ENCODE measurements around the gene MORN2.

Gene MORN2

DNA sequence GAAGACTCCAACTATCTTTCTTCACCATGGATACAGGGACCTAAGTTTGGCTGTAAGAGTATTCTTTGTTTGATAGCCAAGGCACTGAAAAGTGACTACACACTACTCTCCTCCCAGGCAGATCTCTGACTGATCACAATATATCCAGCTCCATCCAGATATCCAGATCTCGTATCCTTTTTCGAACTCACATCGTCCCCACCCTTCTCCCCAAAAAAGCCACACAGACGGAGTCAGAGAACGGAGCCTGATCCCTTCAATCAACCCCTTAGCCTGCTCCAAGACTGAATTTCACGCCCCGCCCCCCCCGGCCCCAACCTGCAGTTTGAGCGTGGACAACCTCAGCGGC is 575 bp upstream of the MORN2 start:
- H3K36me3 Mint-ChIP-seq = peaks cover 29% of the 10 kb centered on the region
- H3K9me3 Mint-ChIP-seq = peaks cover 11% of the 10 kb centered on the region
- H3K4me3 Mint-ChIP-seq = peak overlapping the region; percentile 94
- no peak for ATAC-seq
- peaks cover 39% of the 10 kb centered on the region for H3K4me1 Mint-ChIP-seq
- peak overlapping the region; percentile 90 for H3K27ac Mint-ChIP-seq
- H3K27me3 Mint-ChIP-seq = no peaks in the 10 kb centered on the region

DNA sequence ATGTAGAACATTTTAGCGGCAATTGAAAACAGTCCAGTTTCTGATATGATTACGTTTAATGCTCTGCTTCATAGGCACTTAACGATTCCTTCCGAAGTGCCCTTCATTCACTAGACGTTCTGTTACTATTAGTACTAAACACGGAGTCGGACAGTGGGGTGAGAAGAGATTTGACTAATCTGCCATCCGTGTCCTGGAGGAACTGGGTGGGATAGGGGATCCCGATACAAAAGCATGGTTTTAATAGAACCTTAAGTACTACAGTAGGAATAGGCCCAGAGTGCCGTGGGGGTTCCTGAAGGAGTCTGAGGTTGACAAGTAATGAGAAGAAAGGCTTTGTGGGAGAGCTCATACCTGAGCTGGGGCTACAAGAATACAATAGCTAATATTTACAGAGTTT is 631 bp downstream of the MORN2 start:
- peak overlapping the region; percentile 90 for H3K27ac Mint-ChIP-seq
- peaks cover 7% of the 10 kb centered on the region for H3K9me3 Mint-ChIP-seq
- peaks cover 39% of the 10 kb centered on the region for H3K4me1 Mint-ChIP-seq
- no peaks in the 10 kb centered on the region for H3K27me3 Mint-ChIP-seq
- peak overlapping the region; percentile 94 for H3K4me3 Mint-ChIP-seq
- ATAC-seq = no peak
- H3K36me3 Mint-ChIP-seq = peaks cover 22% of the 10 kb centered on the region

DNA sequence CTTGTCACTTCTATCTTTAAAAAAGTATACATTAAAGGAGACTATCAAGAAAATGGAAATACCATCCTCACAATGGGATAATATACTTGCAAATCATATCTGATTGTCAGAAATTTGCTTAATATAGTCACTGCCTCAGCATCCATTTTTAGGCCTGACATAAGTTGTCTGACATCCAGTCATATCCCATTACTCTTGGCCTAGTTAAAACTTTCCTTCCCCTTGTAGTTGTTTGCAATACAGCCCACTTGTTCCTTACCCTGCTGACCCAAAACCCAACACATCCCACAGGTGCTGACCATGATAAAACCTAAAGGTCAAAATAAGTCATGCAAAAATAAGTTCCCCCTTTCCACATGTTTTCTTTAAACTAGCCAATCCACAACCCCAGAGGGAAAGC is 10.3 kb downstream of the MORN2 start:
- H3K4me1 Mint-ChIP-seq = no peaks in the 10 kb centered on the region
- H3K27me3 Mint-ChIP-seq = no peaks in the 10 kb centered on the region
- H3K9me3 Mint-ChIP-seq = no peaks in the 10 kb centered on the region

DNA sequence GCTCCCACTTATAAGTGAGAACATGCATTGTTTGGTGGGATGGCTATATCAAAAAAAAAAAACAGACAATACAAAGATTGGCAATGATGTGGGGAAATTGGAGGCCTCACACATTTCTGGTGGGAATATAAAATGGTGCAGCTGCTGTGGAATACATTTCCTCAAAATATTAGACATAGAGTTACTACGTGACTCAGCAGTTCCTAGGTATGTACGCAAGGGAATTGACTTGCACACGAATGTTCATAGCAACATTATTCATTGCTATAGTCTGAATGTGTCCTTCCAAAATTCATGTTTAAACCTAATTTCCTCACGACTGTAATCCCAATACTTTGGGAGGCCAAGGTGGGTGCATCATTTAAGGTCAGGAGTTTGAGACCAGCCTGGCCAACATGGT is 11.6 kb downstream of the MORN2 start:
- Mint-ChIP-seq H3K36me3 (no peaks in the 10 kb centered on the region), H3K27ac (no peak overlapping the region), H3K9me3 (no peaks in the 10 kb centered on the region), H3K27me3 (no peaks in the 10 kb centered on the region), H3K4me3 (no peak overlapping the region), H3K4me1 (no peaks in the 10 kb centered on the region)
- ATAC-seq = no peak

More for the DNA sequence above, 10.3 kb downstream of the MORN2 start:
- no peak overlapping the region for H3K27ac Mint-ChIP-seq
- no peak for ATAC-seq
- H3K36me3 Mint-ChIP-seq = no peaks in the 10 kb centered on the region
- no peak overlapping the region for H3K4me3 Mint-ChIP-seq

DNA sequence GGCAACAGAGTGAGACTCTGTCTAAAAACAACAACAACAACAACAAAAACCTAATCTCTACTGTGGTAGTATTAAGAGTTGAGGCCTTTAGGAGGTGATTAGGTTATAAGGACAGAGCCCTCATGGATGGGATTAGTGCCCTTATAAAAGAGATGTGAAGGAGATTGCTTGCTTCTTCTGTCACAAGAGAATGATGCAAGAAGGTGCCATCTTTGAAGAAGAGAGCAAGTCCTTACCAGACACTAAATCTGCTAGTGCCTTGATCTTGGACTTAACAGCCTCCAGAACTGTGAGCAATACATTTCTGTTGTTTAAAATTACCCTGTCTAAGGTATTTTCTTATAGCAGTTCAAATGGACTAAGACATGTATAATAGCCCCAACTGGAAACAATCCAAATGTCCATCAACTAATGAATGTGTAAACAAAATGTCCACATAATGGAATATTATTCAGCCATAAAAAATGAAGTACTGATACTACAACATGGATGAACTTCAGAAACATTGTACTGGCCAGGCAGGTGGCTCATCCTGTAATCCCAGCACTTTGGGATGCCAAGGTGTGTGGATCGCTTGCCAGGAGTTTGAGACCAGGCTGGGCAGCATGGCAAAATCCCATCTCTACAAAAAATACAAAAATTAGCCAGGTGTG is 12.3 kb downstream of the MORN2 start:
- Mint-ChIP-seq H3K9me3 (no peaks in the 10 kb centered on the region), H3K4me3 (no peak overlapping the region), H3K27ac (no peak overlapping the region), H3K4me1 (no peaks in the 10 kb centered on the region), H3K27me3 (no peaks in the 10 kb centered on the region), H3K36me3 (no peaks in the 10 kb centered on the region)
- ATAC-seq = no peak

DNA sequence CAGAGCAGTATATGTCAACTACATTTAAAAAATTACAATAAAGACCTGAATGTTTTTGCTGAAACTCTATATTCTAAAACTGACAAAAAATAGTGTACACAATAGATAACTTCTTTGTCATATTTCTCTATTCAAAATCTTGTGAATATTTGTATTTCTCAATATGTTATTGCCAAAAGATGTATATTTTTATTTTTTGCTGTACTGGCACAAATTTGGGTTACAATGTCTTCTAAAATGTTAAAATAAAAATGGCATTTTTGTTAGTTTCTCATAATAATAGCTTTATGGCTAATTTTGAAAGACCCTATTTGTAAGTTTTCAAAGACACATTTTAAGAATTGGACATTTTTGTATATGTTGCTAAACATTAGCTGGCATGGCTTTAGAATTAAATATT is 13.3 kb downstream of the MORN2 start:
- Mint-ChIP-seq H3K27ac (no peak overlapping the region), H3K4me1 (no peaks in the 10 kb centered on the region), H3K36me3 (no peaks in the 10 kb centered on the region), H3K9me3 (no peaks in the 10 kb centered on the region), H3K27me3 (no peaks in the 10 kb centered on the region), H3K4me3 (no peak overlapping the region)
- no peak for ATAC-seq

DNA sequence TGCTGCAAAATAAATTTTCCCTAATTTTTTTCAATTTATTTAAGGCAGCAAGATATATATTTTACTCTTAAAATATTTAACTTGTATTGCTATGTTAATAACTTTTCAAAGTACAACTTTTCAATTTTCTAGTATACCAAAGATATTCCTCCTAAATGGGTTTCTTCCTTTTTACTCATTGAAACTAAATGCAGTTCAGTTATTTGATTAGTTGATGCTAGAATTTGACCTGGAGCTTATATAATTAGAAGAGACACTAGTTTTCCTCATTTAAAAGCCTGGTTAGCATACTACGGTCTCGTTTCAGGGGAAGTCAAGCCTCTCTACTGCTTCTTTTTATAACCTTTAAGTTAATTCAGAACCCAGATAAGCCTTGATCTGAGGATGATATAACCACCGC is 13.8 kb downstream of the MORN2 start, which contains the start of gene ARHGEF33:
Gene ARHGEF33 (plus strand): TSS at position 301 of the 400 bp plus-strand sequence. CDS start 29,573 bp downstream, outside the sequence.
- Mint-ChIP-seq H3K4me1 (no peaks in the 10 kb centered on the region), H3K36me3 (no peaks in the 10 kb centered on the region), H3K27ac (no peak within 1 kb of the TSS), H3K27me3 (no peaks in the 10 kb centered on the region), H3K9me3 (no peaks in the 10 kb centered on the region), H3K4me3 (no peak within 1 kb of the TSS)
- ATAC-seq = no peak

DNA sequence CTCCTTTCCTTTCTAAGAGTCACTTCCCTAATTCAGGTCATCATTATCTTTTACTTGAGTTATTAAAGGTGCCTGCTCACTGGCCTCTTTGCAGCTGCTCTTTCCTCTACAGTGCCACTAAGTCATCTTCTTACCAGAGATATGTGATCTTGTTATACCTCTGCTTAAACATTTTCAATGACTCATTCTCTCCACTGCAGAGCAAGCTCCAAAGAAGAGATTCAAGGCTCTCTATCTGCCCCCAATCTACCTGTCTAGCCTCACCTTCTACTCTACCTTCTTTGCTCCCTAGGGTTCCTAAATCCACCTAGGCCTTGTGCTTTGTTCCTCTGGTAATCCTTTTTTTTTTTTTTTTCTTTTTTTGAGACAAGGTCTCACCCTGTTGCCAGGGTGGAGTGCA is 17.0 kb downstream of the MORN2 start:
- peaks cover 13% of the 10 kb centered on the region for H3K27me3 Mint-ChIP-seq
- H3K36me3 Mint-ChIP-seq = no peaks in the 10 kb centered on the region
- ATAC-seq = no peak
- no peak overlapping the region for H3K4me3 Mint-ChIP-seq
- no peak overlapping the region for H3K27ac Mint-ChIP-seq
- H3K4me1 Mint-ChIP-seq = no peaks in the 10 kb centered on the region
- H3K9me3 Mint-ChIP-seq = no peaks in the 10 kb centered on the region

DNA sequence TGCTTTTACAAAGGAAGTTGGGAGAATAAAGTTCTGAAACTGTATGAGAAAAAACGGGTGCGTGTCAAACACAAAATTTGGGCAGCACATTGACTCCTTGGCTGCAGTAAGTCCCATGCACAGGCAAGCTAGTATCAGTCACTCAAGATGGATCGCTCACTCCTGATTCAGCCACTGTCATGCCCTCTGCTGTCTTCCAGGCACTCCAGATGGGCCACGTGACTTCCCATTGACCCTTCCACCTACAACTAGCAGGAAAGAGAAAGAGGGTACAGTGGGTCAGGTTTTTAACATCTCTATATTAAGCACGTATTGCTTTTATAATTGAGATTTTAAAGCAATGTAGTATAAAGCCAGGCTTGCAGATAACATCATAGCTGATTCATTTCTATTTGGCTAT is 22.5 kb downstream of the MORN2 start:
- Mint-ChIP-seq H3K4me3 (no peak overlapping the region), H3K36me3 (no peaks in the 10 kb centered on the region), H3K27me3 (peaks cover 18% of the 10 kb centered on the region), H3K4me1 (no peaks in the 10 kb centered on the region), H3K9me3 (no peaks in the 10 kb centered on the region), H3K27ac (no peak overlapping the region)
- no peak for ATAC-seq

DNA sequence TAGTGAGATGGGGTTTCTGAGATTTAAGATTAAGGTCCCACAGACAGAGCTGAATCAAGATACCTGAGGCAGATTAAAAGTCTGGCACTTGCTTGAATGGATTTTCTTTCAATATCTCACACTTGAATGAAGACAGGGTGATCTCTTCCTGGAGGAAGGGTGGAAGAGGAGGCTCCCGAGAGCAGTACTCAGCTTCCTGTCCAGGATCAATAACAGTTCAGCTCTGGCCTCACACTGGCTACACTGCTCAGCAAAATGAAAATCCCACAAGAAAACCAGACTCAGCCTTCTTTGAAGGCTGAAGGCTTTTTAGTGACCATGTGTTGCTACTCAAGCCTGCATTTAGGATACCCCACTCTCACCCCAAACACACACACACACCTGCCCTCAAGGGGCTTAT is 24.9 kb downstream of the MORN2 start:
- no peaks in the 10 kb centered on the region for H3K9me3 Mint-ChIP-seq
- no peaks in the 10 kb centered on the region for H3K36me3 Mint-ChIP-seq
- peaks cover 18% of the 10 kb centered on the region for H3K27me3 Mint-ChIP-seq
- H3K4me3 Mint-ChIP-seq = no peak overlapping the region
- ATAC-seq = no peak
- H3K27ac Mint-ChIP-seq = no peak overlapping the region
- H3K4me1 Mint-ChIP-seq = no peaks in the 10 kb centered on the region

DNA sequence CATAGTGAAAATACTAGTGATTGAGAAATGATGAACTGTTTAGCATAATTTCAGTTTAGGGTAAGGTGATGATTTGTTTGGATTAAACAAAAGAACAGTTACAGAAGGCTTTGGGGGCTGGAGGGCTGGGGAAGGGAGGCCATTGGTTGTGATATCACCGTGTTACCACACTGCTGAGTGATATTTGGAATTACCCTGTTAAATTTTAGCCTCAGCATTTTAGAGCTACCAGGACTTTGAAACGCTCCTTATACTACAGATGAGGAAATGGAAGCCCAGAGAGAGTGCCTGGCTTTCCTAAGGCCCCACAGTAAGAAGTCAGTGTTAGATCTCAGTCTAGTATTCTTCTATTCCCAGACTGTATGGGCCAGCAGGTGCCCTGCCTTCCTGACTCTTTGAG is 29.5 kb downstream of the MORN2 start:
- ATAC-seq = no peak
- Mint-ChIP-seq H3K9me3 (no peaks in the 10 kb centered on the region), H3K4me3 (no peak overlapping the region), H3K36me3 (no peaks in the 10 kb centered on the region), H3K27ac (no peak overlapping the region), H3K27me3 (no peaks in the 10 kb centered on the region), H3K4me1 (peaks cover 11% of the 10 kb centered on the region)

DNA sequence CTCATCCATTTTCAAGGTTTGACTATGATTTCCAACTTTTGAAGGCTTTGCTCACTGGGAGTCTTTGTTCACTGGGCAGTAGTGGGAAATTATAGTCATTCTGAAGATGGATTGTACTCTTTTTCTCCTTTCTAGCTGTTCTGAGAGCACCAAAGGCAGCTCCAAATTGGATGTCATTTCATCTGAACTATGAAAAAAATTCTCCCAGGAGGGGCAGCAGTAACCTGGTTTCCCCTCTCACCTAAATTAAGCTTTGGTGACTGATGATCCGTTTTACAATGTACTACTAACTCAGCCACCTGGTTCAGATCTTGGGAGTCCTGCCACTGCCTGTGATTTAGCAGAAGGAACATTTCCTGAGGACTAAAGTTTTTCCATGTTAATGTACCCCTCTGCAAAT is 31.5 kb downstream of the MORN2 start:
- peaks cover 11% of the 10 kb centered on the region for H3K4me1 Mint-ChIP-seq
- no peaks in the 10 kb centered on the region for H3K9me3 Mint-ChIP-seq
- no peak overlapping the region for H3K27ac Mint-ChIP-seq
- H3K4me3 Mint-ChIP-seq = no peak overlapping the region
- ATAC-seq = no peak
- no peaks in the 10 kb centered on the region for H3K36me3 Mint-ChIP-seq
- H3K27me3 Mint-ChIP-seq = no peaks in the 10 kb centered on the region

DNA sequence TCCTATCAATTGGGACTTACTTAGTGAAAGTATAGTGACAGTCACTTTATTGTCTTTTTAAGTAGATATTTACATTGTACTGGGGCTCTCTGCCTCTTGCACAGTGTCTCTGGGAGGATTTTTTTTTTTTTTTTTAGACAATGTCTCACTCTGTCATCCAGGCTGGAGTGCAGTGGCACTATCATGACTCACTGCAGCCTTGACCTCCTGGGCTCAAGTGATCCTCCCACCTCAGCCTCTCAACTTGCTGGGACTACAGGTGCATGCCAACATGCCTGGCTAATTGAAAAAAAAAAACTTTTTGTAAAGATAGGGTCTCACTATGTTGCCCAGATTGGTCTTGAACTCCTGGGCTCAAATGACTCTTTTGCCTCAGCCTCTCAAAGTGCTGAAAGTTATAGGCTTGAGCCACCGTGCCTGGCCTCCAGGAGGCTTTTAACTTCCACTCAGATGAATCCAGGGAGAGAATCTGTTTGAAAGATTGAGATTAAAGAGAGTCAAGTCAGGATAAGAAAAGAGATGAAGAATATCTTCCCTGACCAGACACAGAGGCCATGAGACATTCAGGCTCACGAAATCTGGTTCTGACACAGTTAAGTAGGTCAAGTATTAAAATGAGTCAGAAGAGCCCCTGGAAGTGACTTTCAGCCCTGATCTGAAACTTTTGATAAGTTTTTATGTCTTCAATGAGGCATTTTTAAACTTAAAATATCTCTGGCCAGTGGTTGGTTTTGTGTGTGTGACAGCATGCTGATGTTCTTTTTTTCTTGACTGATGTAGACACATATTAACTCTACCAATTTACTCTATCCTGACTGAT is 32.2 kb downstream of the MORN2 start:
- Mint-ChIP-seq H3K27ac (peak overlapping the region; percentile 50), H3K27me3 (no peaks in the 10 kb centered on the region), H3K4me1 (peaks cover 11% of the 10 kb centered on the region), H3K9me3 (no peaks in the 10 kb centered on the region), H3K4me3 (no peak overlapping the region), H3K36me3 (no peaks in the 10 kb centered on the region)
- ATAC-seq = peak; percentile 77

DNA sequence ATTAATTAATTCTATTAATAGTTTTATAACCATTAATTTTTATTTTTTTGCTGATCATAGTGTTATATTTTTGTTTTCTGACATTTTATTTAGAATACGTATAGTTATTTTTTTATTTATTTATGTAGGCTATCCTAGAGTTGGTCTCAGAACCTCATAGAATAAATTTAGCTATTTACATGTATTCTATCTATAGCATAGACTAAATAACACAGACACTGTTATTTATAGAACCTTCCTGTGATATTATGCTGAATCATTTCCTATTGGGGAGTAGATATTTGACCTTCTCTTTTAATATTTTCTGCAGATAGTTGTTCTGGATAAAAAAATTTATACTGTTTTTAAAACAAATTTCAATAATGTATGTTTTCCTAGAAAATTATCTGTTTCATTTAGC is 34.1 kb downstream of the MORN2 start:
- Mint-ChIP-seq H3K4me3 (no peak overlapping the region), H3K36me3 (no peaks in the 10 kb centered on the region), H3K4me1 (peaks cover 11% of the 10 kb centered on the region), H3K27me3 (no peaks in the 10 kb centered on the region), H3K9me3 (no peaks in the 10 kb centered on the region), H3K27ac (no peak overlapping the region)
- ATAC-seq = no peak

DNA sequence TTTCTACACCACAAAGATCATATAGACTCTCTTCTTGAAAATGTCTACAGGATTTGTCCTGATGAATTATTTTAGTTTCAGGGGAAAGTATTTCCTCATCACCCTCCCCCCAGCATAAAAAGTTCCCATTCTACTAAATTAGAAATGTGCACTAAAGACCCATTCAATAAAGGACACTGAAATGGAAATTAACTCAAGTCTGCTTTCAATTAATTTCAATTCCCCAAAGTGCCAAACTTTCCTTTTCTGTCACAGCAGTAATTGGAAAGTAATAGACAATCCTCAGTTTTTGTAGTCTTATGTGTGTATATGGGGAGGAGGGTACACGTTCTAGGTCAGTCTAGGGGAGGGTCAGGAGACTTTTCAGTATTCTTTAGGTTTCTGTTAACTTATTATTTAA is 35.4 kb downstream of the MORN2 start:
- no peaks in the 10 kb centered on the region for H3K9me3 Mint-ChIP-seq
- H3K4me1 Mint-ChIP-seq = peaks cover 11% of the 10 kb centered on the region
- no peak overlapping the region for H3K27ac Mint-ChIP-seq
- H3K4me3 Mint-ChIP-seq = no peak overlapping the region
- no peaks in the 10 kb centered on the region for H3K36me3 Mint-ChIP-seq
- H3K27me3 Mint-ChIP-seq = no peaks in the 10 kb centered on the region
- no peak for ATAC-seq

DNA sequence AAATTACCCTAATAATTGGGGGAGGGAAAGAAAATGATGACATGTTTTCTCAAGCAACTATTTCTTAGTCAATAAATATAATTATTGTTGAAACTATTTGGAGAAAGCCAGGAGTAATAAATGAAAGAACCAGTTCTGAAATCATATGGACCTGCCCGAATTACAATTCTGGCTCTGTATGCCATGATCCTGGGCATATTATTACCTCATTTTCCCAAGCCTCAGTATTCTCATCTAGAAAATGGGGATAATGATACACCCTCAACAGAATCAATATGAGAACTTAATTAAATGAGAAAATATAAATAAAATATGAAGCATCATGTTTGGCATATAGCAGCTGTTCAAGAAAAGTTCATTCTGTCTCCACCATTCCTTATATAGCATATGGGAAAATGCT is 36.8 kb downstream of the MORN2 start:
- Mint-ChIP-seq H3K27ac (no peak overlapping the region), H3K4me3 (no peak overlapping the region), H3K9me3 (no peaks in the 10 kb centered on the region), H3K27me3 (no peaks in the 10 kb centered on the region), H3K4me1 (peaks cover 11% of the 10 kb centered on the region), H3K36me3 (no peaks in the 10 kb centered on the region)
- ATAC-seq = no peak
